LHCN-M2 (cell line): ENCODE results near the gene C16orf78. TPM values are rescaled to one million over a fixed set of nuclear protein-coding genes. Genes with fewer than 3 reads are reported as not detected.

Experiments
- DNase-seq: peaks from one replicate; pipeline ENCODE4 v3.0.0-alpha.2; 2012; ENCODE audit warnings: low read depth
- total RNA-seq: library from RNA; depleted of rRNA; stranded (reverse); fragments of >200 nt; gene quantifications from 2 replicates; pipeline ENCODE4 v1.2.3, GENCODE V29; 2014

The C16orf78 gene
- total RNA-seq, 1 experiment from 2014 or later = not detected

GRCh38 chr16:49382916-49383315 lies 9.3 kb downstream of the C16orf78 start:
- no peak for DNase-seq

DNA sequence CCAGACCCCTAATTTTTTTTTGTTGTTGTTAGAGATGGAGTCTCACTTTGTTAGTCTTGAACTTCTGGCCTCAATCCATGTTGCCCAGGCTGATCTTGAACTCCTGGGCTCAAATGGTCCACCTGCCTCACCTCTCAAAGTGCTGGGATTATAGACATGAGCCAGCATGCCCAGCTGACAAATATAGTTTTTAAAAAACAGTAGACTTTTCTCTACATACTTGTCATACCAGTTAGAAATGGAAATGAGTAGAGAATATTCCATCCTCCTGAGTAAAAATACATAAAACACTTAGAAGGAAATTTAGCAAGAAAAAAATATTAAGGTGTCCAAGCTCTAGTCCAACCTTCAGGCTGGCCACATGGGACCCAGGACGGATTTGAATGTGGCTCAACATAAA lies 21.4 kb downstream of the C16orf78 start:
- DNase-seq = no peak

- DNase-seq = no peak
Measured at GRCh38 chr16:49396206-49396720, 22.7 kb downstream of the C16orf78 start.

DNA sequence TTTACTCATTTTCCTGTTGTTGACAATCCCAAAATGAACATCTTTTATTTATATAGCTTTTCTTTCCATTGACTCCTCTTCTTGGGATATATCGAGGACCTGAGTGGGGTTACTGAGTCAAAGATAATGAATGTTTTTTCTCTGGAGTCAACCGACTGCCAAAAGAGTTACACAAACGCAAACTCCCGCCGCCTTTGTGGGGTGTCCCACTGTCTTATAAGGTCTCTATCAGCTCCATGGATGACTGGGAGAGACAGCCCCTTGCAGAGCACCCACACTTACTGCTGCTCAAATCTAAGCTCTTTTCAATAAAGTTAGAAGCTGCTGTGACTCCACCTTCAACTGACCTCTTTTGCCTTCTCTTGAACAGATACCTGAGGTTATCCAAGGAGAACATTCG lies 25.2 kb downstream of the C16orf78 start:
- no peak for DNase-seq

GRCh38 chr16:49399594-49400364 lies 26.2 kb downstream of the C16orf78 start:
- DNase-seq = no peak

DNA sequence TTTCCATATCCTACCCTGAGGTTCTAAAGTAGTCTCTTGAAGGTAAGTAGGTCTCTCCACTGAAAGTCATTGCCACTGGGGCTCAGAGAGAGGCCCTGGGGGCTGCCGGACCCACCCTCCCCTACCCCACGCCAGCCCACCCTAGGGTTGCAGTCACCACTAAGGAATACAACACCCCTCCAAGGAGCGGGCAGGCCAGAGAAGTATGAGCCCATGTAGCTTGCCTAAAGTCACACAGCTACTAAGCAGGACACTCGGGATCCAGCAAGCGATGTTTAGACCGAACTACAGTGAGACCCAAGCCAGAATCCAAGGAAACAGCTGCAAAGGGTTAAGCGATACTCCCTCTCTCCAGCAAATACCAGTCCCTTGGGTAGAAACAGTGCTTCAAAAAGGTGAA lies 27.0 kb downstream of the C16orf78 start:
- no peak for DNase-seq

- DNase-seq = no peak
Measured at GRCh38 chr16:49405123-49405522, 31.5 kb downstream of the C16orf78 start.

DNA sequence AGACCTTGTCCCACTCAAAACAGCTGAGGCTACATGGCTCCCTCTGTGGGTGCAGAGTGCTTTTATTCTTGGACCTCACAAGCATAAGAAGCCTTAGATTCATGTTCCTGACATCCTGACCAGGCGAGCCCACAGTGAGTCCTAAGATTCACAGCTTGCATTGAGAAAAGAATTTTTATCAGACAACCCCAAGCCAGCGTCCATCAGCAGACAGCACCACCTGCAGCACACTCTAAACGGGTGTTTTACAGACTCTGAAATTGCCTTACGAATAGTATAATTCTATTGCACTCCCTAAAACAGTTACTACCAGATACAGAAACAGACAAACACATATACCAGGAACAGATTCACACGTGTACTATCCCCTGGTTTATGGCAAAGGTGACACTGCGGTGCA lies 31.9 kb downstream of the C16orf78 start:
- DNase-seq = no peak

DNA sequence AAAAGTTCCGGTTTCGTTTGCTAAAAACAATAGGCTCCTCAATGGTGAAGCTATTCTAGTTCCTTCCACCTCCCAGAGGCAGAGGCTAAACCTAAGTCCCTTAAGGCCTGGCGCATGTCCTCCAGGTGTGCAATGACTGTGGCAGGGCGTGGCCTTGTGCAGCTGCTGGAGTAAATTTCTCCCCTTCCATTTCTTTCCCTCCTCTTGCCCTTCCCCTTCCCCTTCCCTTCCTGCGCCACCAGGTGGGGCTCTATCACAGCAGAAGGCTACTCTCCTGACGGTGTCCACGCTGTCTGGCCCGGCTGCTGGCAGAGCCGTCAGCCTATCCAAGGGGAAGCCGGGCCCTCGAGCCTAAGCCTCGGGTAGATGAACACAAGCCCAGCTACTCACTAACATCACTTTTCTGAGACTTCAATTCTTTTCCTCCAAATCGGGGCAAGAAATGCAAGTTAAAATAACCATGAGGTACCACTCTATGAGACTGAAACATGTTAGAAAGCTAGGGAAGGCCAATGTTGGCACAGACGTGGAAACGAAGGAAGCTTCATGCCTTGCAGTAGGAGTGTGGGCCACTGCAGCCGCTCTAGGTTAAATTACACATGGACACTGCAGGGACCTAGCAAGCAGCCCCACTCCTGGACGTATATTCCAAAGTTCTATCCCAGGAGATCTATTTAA lies 34.4 kb downstream of the C16orf78 start:
- DNase-seq = peak; percentile 17

DNA sequence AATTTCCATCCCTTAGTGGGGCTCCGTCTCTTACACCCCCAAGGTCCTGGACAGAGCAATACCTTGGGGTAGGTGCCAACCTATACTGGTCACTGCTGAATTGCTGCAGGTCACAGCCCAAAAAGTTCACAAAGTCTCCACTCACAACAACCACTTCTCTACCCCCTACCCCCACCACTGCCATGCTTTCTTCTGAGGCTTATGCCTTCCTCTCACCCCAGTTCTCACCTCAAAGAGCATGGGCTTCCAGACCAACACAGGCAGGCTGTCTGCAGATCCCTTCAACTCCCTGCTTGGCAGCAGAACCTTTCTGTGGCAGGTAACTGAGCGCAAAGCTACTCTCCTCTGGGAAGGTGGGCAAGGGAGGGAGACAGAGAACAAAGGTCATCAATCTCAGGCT lies 35.5 kb downstream of the C16orf78 start:
- DNase-seq = no peak

GRCh38 chr16:49410226-49410625 lies 36.6 kb downstream of the C16orf78 start:
- no peak for DNase-seq

DNA sequence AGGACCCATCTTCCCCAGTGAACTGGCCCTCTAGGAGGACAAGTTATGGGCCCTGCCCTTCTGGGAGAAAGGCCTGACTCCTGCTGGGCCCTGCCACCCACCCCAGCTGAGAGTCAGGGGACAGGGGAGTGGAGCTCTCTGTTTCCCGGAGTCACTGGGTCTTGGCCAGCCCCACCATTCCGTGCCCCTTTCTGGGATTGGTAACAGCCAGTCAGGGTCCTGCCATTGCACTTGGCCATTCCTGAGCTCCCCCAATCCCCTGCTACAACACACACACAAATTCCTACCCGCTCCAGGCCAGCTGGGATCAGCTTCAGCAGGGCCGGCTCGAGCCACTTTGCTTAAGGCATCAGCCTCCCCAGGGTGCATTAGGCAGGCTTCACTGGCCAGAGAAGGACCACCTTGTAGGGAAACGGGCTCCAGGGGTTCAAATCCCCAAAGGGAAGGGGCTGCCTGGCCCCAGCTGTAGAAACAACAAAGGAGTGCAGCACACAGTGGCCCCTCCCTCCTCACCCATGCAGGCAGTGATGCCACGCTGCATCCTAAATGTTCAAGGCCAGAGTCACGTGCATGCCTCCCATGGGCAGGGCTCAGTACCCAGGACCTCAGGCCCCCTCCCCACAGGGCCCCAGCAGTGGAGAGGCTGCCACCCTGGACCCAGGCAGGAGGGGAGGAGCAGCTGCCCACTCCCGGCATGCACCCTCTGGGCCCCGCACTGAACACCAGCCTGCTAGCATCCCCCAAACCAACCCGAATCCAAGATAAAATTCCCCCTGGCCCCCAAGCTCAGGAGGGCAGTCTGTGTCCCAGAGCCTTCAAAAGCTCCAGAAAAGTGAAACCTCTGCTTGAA lies 37.7 kb downstream of the C16orf78 start:
- no peak for DNase-seq

DNA sequence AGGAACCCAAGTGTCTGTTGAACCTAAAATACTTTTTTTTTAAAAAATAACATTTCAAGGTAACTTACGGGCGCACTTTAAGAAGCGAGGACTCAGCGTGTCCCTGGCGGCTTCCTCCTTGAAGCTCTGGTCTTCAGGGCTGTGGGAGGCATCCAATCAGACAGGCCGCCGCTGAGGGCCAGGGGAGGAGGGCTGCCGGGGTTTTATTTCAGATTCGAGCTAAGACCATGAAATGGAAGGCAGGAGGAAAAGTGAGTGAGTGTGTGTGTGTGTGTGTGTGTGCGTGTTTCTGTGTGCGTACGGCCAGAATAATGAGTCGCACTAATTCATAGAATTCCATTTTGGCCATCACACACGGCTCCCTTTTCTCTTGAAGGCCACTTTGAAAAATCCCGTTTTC lies 41.1 kb downstream of the C16orf78 start:
- no peak for DNase-seq

DNA sequence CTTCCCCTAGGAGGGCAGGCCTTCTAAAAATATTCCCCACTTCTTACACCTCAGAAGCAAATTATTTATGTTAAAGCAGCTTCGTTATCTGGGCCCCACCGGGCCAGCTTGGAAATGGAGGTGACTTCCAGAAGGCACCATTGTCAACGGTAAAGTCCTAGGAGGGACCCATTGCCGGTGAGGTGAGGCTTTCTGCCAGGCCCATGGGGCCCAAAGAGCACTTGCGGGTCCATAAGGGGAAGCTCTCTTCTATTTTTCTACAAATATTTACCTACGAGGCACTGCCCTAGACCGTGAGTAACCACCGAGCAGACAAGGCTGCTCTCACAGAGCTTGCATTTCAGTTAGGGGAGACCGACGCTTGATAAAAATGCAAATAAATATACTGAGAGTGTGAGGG lies 41.5 kb downstream of the C16orf78 start:
- no peak for DNase-seq

DNA sequence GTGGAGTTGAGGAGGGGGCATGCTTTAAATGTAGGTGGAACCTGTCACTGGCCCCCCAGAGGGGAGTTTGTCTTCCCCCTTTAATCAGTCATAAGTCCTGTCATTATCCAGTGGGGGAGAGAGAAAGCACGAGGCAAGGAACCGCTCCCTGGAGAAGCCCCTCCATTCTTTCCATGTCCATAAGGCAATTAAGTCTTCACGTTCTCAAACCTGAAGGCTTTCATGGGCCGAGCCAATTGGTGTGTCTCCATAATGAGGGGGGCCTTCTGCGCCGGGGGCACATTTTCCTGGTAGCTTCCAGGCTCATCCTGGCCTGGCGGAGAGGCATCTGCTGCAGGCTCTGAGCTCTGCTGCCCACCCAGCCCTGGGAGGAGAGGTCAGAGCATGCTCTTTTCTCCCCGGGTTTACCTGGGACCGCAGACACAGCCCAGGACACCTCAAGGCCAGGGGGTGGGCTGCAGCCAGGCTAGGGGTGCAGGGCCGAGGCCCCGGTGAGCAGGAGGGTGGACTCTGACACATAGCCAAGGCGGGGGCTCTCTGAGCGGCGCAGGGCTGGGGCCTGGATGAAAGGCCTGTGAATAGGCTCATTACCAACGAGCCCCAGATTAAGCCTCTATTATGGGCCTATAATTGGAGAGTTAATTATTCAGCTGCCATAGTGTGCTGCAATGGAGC lies 42.5 kb downstream of the C16orf78 start:
- no peak for DNase-seq

DNA sequence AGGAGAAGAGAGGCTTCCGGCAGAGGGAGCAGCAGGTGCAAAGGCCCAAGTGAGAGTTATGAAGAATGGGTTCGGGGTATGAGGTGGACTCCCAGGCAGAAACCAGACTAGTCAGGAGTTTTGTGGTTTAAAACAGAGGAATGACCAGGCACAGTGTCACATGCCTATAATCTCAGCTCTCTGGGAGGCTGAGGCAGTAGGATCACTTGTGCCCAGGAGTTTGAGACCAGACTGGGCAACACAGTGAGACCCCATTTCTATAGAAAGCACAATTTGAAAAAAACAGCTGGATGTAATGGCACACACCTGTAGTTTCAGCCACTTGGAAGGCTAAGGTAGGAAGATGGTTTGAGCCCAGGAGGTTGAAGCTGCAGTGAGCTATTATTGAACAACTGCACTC lies 43.8 kb downstream of the C16orf78 start:
- no peak for DNase-seq

DNA sequence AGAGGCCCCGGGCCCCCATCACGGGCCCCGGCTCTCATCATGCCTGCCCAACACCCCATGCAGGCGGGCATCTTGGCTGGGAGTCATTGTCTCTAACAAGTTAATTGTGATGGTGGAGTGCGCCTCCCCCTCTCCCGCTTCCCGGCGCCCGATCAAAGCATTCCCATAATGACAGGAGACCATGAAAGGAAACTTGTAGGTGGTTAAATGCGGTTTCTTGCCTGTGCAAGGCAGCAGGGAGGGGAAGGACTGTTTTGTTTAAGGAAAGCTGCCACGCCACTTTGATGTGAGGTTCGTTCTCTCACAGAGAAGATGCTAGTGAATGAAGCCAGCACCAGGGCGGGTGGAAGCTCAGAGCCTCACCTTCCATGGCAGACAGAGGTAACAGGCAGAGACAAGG lies 45.4 kb downstream of the C16orf78 start:
- DNase-seq = no peak

GRCh38 chr16:49419862-49420261 lies 46.3 kb downstream of the C16orf78 start:
- no peak for DNase-seq

DNA sequence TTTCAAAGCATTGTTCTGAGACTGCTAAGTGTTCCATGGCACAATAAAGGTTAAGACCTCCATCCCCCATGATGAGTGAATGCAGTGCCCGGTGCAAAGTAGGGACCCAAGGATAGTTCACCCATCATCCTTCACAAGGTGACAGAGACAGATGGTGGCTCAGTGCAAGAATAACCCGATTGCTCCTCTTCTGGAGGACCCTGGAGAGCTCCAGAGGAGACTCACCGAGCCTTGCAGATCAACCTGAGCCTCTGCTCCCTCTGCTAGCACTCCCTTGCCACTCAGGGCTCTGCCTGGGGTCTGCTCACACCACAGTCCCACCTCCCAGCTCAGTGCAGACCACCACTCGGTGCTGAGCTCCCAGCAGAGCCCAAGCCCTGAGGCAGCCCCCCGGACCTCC lies 49.3 kb downstream of the C16orf78 start:
- no peak for DNase-seq

- DNase-seq = no peak
Measured at GRCh38 chr16:49424961-49425360, 51.4 kb downstream of the C16orf78 start.

- no peak for DNase-seq
Measured at GRCh38 chr16:49427771-49428170, 54.2 kb downstream of the C16orf78 start.

- no peak for DNase-seq
Measured at GRCh38 chr16:49428808-49429207, 55.2 kb downstream of the C16orf78 start.
